SH-SY5Y (cell line): ENCODE measurements around the gene TANGO6.

Experiments used
- GATA2 ChIP-seq: IDR thresholded peaks from 2 replicates; pipeline ENCODE4 v1.6.1; 2011; ENCODE audit warnings: mild to moderate bottlenecking, low read depth, low read length
- GATA3 ChIP-seq: IDR thresholded peaks from 2 replicates; pipeline ENCODE4 v1.6.1; 2011; ENCODE audit warnings: low read depth, mild to moderate bottlenecking, low read length, moderate library complexity

The TANGO6 gene

GRCh38 chr16:69120096-69120664 lies 276.8 kb downstream of the TANGO6 start:
- no peak for TF ChIP-seq GATA2
- no peak for TF ChIP-seq GATA3

- TF ChIP-seq GATA2 (no peak), GATA3 (no peak)
These were observed 280.6 kb downstream of the TANGO6 start for GRCh38 chr16:69123910-69124309.

GRCh38 chr16:69126221-69126620 lies 282.9 kb downstream of the TANGO6 start:
- TF ChIP-seq GATA3 (no peak), GATA2 (no peak)

- TF ChIP-seq GATA3 (no peak), GATA2 (no peak)
These were observed 284.7 kb downstream of the TANGO6 start for GRCh38 chr16:69127966-69128510.

- no peak for TF ChIP-seq GATA3
- TF ChIP-seq GATA2: no peak
These were observed 287.1 kb downstream of the TANGO6 start for GRCh38 chr16:69130461-69130860.

- TF ChIP-seq GATA2 (no peak), GATA3 (no peak)
These were observed 288.0 kb downstream of the TANGO6 start for GRCh38 chr16:69131167-69131838.

GRCh38 chr16:69131839-69132423 lies 288.6 kb downstream of the TANGO6 start:
- no peak for TF ChIP-seq GATA2

- TF ChIP-seq GATA2: no peak
- TF ChIP-seq GATA3: no peak
These were observed 289.3 kb downstream of the TANGO6 start, which contains the start of the genes CHTF8 and UTP4 for GRCh38 chr16:69132424-69133252. Gene CHTF8 (minus strand): TSS chr16:69132588. CDS start chr16:69121458, 11,130 bp downstream. Gene UTP4 (plus strand): TSS chr16:69132649. CDS start chr16:69133460, 811 bp downstream.

GRCh38 chr16:69133373-69133954 lies 290.1 kb downstream of the TANGO6 start:
- peak; percentile 14; the same call in 1 of the 2 replicates for TF ChIP-seq GATA2
- peak; percentile 51 for TF ChIP-seq GATA3
